Urothelium cell line (cell line): ENCODE results near the gene PARD3B.
"Not testable (repeated sequence)": the region's sequence is repeated elsewhere in the genome, so short reads cannot be mapped to it uniquely, and the experiment has no call there.

ENCODE experiments used
- DNase-seq: peaks from one replicate; pipeline ENCODE4 v3.0.0; 2011; ENCODE audit warnings: low spot score, mixed read lengths
- FAIRE-seq: peaks from 2 replicates; lab custom pipeline; 2011; peaks lifted over from hg19 to GRCh38; lab: Jason Lieb, UNC

Gene PARD3B

GRCh38 chr2:204541637-204542036 is 3.6 kb upstream of the PARD3B start:
- no peak for DNase-seq

DNA sequence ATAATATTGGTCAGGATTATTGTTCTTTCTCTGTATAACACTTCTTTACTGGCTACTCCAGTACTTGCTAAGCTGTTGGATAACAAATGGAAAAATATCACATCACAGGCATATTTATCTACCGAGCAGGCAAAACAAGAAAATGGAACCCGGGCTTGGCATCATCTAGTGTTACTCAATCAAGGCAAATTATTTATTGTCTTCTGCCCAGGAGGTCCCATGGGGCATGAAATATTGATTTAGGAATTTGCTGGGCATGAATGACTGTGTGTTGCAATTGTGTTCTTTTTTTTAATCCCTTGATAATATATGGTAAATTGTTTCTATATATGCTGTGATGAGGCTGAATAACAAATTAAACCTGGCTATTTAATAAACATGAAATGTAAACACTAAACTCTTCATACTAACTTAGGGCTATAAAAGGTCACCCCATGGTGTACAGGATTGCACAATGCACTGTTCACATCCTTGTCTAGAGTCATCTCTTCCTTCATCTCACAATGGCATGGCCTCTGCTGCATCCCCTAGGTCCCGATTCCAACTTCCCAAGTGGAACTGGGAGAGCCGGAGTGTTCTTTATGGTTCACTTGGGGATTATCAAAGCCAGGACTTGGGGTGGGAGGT is 2.2 kb upstream of the PARD3B start:
- no peak for DNase-seq
- no peak for FAIRE-seq

More at GRCh38 chr2:204541637-204542036, 3.6 kb upstream of the PARD3B start:
- FAIRE-seq = no peak

DNA sequence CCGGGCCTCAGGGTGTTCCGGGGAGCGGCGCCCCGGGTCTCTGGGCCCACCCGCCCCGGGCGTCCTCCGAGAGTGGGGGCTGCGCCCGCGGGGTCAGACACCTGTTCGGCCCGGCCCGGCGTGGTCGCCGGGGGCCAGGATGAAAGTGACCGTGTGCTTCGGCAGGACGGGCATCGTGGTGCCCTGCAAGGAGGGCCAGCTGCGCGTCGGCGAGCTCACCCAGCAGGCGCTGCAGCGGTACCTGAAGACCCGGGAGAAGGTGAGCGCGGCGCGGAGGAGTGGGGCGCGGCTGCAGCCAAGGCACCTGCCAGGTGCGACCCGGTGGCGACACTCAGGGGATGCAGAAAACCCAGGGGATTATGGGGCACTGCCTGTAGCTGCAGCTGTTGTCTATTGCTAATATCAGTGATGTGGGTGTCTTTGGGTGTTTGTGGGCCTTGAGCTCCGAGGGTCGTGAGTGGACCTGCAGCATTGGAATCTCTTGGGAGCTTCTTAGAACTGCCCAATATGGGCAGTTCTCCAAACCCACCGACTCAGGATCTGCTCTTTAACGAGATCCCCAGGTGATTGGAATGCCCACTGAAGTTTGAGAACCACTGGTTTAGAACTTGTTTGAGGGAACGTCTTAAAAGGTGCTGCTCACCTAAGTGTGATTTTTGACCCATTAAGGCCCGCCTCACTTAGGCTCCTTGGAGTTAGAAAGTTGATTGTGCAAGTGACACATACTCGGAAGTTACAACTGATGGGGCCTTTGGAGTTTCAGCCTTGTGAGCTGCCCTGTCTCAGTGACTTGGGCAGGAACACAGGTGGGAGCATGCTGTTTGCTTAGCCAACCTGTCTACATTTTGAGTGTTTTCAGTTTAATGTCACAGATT is 823 bp downstream of the PARD3B start:
- DNase-seq (peak; percentile 30), FAIRE-seq (no peak)

GRCh38 chr2:204550751-204551511 is 5.7 kb downstream of the PARD3B start:
- DNase-seq (no peak), FAIRE-seq (no peak)

DNA sequence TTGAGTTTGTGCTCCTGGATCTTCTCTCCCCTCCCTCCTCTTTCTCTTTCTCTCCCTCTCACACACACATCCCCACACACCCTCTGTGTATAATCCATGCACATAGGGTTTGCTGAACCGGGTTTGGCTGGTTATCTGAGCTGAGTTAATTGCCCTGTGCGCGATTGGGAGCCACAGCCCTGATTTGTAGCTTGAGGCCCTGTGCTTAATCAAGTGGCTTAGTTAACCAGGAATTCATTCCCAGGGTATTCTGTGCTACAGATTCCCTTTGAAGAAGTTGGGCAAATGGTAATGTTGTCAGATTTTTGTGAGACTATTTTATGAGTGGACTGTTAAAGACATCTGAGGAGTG is 6.2 kb downstream of the PARD3B start:
- no peak for DNase-seq
- no peak for FAIRE-seq

DNA sequence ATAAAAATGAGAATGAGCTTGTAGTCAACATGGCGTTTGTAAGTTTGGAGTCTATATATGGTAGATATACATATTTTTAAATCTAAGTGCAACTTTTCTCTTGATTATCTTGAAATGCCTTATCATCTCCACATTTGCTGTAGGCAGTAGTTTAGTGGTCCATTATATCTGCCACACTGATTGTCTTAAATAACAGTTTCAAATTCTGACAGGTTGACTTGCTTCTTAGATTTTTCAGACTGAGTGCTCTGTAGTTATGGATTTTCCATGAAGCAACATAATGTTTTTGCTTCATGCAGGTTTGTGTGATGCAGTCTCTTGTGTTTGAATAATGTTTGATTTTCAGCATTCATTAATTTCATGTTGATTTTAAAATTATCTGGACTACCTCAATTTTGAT is 12.3 kb downstream of the PARD3B start:
- no peak for FAIRE-seq

DNA sequence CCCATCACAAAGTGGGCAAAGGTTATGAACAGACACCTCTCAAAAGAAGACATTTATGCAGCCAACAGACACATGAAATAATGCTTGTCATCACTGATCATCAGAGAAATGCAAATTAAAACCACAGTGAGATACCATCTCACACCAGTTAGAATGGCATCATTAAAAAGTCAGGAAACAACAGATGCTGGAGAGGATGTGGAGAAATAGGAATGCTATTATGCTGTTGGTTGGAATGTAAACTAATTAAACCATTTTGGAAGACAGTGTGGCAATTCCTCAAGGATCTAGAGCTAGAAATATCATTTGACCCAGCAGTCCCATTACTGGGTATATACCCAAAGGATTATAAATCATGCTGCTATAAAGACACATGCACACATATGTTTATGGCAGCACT is 14.1 kb downstream of the PARD3B start:
- not testable (repeated sequence) for FAIRE-seq, DNase-seq

More for the DNA sequence above, 12.3 kb downstream of the PARD3B start:
- no peak for DNase-seq

- FAIRE-seq (no peak), DNase-seq (no peak)
Measured at GRCh38 chr2:204560902-204561301, 15.6 kb downstream of the PARD3B start.

DNA sequence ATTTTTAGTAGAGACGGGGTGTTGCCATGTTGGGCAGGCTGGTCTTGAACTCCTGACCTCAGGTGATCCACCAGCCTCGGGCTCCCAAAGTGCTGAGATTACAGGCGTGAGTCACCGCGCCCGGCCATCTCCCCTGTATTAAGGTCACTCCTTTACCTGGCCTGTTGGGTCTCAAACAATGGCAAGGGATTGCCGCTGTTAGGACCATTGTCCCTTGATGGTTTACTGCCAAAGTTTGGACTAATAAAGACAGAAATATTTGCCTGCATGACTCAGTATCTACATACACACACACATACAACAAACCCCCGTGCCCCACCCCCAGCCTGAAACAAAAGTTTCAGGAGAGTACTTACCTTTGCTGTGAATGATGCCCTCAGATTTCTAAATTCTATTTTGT is 16.5 kb downstream of the PARD3B start:
- FAIRE-seq (no peak), DNase-seq (no peak)

DNA sequence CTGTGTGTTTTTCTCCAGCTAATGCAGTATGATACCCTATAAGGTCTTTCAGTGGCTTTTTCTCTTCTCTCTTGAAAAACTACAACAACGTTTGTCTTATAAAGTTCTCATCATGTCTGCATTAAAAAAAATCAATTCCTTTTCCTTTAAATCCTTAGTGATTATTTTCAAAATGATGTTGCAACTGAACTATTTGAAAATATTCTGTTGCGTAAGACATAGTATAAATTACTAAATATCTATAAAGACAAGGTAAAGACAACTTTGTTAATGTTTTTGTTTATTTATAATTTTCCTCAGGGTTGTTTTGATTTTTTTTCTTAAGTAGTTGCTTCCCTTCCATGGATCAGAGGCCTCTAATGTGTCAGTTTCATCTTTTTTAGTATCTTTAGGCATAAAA is 21.2 kb downstream of the PARD3B start:
- no peak for DNase-seq

GRCh38 chr2:204570421-204570820 is 25.1 kb downstream of the PARD3B start:
- no peak for DNase-seq
- FAIRE-seq = no peak

More for the DNA sequence above, 21.2 kb downstream of the PARD3B start:
- FAIRE-seq = no peak

DNA sequence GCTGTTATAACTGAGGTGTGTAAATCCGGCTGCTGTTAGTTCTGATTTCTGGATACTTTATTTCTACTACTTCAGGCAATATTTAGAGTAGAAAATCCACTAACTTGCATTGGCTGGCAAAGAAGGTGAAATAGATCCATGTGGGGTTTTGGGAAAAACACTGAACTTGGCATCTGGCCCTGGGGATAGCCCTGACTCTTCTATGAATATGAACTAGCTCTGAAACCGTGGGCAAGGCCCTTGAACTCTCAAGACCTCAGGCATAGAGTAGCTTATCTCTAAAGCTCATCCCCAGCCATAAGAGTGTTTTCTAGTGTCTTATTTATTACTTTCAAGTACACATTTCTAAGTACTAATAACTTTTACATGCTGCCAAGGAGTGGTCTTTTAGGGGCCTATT is 25.8 kb downstream of the PARD3B start:
- DNase-seq = no peak
- no peak for FAIRE-seq

- no peak for DNase-seq
- no peak for FAIRE-seq
Measured at GRCh38 chr2:204571911-204572310, 26.6 kb downstream of the PARD3B start.

DNA sequence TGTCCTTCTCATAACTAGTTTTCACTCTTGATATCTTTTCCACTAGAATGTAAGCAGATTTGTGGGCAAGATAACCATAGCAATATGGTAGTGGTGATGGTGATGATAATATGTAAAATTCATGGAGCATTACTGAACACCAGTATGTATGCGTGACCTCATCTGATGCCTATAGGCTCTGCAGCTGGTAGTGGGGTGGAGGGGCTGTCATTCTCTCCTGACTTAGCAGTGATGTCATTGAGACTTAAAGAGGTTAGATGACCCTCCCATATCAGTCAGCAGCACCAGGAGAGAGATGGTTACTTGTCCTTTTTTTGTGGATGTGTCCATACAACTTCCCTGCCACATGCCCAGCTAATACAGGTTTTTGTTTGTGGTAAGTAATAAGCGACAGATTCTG is 27.9 kb downstream of the PARD3B start:
- DNase-seq = no peak
- no peak for FAIRE-seq

DNA sequence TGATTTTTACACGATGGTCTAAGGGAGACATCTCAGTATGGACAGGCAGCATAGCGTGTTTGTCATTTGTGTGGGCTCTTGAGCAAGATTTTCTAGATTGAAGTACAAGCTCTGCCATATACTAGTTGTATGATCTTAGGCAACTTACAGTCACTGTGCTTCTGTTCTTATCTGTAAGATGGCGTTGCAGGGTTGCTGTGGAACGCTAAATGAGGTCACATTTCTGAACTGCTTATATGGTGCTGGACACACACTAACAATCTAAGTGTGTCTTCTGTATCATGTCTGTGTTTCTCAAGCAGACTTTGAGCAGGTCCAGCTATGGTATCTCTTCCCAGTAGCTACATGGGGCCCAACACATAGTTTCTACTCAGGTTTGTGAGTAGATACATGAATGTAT is 29.2 kb downstream of the PARD3B start:
- DNase-seq = no peak
- no peak for FAIRE-seq

DNA sequence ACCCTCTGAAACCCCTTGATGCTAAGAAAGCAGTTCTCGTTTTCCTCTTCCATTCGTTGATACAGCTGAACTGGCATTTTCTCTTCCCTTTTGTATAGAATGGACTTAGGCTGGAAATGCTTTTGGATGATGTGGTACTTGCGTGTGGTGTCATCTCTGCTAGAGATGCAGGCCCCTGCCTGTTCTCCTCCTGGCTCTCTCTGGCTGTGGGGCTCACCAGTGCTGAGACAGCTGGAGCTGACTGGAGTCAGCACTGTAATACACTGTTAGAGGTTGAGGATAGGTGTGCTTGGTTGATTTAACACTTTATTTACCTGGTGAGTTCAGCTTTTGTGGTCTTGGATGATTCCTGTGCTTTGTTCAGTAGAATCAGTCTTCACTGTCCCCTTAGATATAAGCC is 30.2 kb downstream of the PARD3B start:
- no peak for DNase-seq

DNA sequence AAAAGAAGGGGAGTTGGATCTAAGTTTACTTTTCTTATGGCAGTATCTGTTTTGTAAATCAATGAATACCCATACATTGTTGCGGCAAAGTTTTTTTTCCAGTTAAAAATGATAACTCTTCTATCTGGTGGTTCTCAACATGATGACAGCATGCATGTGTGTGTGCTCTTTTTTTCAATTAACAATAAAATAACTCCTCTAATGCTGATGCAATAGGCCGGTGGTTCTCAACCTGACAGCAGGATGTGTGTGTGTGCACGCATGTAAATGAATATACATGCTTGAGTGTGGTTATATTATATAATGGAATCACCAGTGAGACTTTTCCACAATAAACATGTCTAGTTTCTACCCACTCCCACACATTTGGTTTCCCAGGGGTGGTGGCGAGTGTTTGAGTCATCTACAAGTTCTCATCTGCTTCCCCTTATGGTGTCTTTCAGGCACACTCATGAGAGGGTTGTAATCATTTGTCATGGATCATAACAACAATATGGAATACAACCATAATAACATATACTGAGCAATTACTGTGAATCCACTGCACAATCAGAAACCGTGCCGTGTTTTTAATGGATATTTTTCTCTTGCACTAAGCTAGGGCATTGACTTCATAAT is 31.2 kb downstream of the PARD3B start:
- FAIRE-seq (no peak), DNase-seq (no peak)

More for the DNA sequence above, 30.2 kb downstream of the PARD3B start:
- FAIRE-seq = no peak

DNA sequence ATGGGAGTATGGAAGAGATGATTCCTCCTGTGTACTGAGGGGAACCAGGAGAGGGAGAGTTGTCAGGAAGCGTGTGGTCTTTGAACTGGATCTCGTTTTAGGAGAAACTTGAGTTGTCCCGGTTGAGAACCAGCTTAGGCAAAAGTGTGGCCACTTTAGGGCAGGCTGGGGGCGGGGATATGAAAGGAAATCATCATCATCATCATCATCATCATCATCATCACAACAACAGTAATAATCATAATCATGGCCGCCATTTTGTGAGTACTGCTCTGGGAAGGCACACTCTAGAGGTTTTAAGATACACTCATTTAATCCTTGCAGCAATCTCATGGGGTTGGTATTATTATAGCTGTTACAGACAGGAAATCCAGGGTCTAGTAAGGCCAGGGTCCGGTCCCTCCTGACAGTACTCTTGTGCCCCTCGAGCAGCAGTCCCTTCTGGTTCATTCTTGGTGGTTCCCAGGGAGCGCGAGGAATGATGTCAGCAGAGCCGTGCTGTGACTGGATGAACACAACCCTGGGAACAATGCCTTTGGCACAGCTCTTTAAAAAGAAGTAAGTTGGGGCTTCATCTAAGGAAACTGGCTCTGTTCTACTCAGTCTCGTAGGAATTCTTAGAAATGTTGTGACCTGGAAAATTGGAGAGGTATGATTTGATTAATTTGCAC is 33.8 kb downstream of the PARD3B start:
- DNase-seq (no peak), FAIRE-seq (no peak)

GRCh38 chr2:204581946-204582345 is 36.7 kb downstream of the PARD3B start:
- DNase-seq (no peak), FAIRE-seq (no peak)

DNA sequence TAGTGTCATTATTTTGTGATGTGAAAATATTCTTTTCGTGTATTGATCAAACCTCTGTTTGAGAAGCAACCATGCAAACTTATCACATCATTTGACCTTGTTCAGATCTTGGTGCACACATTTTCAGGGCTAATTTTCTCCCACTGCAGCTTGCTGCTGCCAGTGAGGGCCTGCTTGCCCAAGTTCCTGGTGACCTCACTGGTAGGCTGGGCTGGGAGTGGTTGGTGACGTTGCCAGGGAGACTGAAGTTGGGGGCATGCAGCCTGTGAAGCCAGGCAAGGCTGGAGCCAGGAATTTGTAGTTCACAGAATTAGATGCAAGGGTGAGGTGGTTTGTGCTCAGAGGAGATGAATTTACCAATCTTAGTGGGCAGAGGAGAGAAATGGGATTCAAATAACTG is 38.5 kb downstream of the PARD3B start:
- no peak for FAIRE-seq

DNA sequence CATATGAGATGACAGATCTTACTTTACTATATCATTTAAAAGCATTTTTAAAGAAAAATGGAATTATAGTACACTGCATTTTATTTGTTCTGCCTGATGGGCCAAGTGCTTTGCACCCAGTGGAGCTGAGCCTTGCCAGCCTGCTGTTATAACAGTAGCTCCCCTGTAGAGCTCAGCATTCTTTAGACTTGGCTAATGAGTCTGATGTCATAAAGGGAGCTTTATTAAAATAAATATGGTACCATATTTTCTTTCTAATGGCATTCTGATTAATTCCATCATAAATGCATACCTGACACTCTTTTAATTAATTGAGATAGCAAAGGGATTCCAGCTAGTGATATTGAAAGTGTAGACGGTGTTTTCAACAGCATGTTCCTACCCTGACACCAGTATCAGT is 40.7 kb downstream of the PARD3B start:
- FAIRE-seq (no peak), DNase-seq (no peak)

More for the DNA sequence above, 38.5 kb downstream of the PARD3B start:
- DNase-seq = no peak
